Ascending aorta (tissue), 2 donors: ENCODE data around the gene SLC16A4. TPM values are rescaled to one million over a fixed set of nuclear protein-coding genes. Genes with fewer than 3 reads are reported as not detected.
A peak's percentile ranks its signal among the peaks of the same experiment; 100 is the strongest.
"Not testable (repeated sequence)": the region's sequence is repeated elsewhere in the genome, so short reads cannot be mapped to it uniquely, and the experiment has no call there.

Experiments used
- DNase-seq, 2 donors: peaks; one replicate each; pipeline ENCODE4 v3.0.0-alpha.2; 2019; ENCODE audit warnings: low spot score in 2 of 2
- H3K27ac ChIP-seq, 2 donors: fragments of 200-600 bp; sonication (generic); one replicate each; pipeline ENCODE4 v1.5.1; 2016 to 2017; ENCODE audit warnings: mild to moderate bottlenecking in 1 of 2
- H3K27me3 ChIP-seq: fragments of 200-600 bp; sonication (generic); one replicate; pipeline ENCODE4 v1.5.1; 2017
- H3K36me3 ChIP-seq, 2 donors: fragments of 200-600 bp; sonication (generic); one replicate each; pipeline ENCODE4 v1.5.1; 2016
- H3K4me1 ChIP-seq, 2 donors: fragments of 200-600 bp; sonication (generic); one replicate each; pipeline ENCODE4 v1.5.1; 2016 to 2017; ENCODE audit warnings: mild to moderate bottlenecking in 1 of 2
- H3K4me3 ChIP-seq, 2 donors: fragments of 200-600 bp; sonication (generic); one replicate each; pipeline ENCODE4 v1.5.1; 2016 to 2017; ENCODE audit warnings: mild to moderate bottlenecking in 1 of 2
- H3K9me3 ChIP-seq, 2 donors: fragments of 200-600 bp; sonication (generic); one replicate each; pipeline ENCODE4 v1.5.1; 2016
- CTCF ChIP-seq, 3 experiments: fragments of 200-600 bp in 2 of 3; fragments of 450-650 bp in 1 of 3; sonication (generic) in 2 of 3; IDR thresholded peaks; one replicate each; pipeline ENCODE4 v1.5.1; 2016 to 2019; ENCODE audit warnings: antibody characterized with exemption in 3 of 3, mild to moderate bottlenecking in 1 of 3, moderate library complexity in 1 of 3
- intact Hi-C: fragments of 100-400 bp; cut with DNase I; formaldehyde crosslinking; loops from one replicate; pipeline ENCODE4 v1.15.1; 2023
- total RNA-seq: library from RNA; depleted of rRNA; stranded (reverse); fragments of >200 nt; gene quantifications from one replicate; pipeline ENCODE4 v1.1.0, GENCODE V29; 2016

SLC16A4 gene
- total RNA-seq = 5.6 TPM

GRCh38 chr1:110390692-110391245 lies at the start of gene SLC16A4:
Gene SLC16A4 (minus strand): TSS chr1:110391026. CDS start chr1:110389323, 1,703 bp downstream.
- peak within 1 kb of the TSS; percentile 73 to 84 for H3K27ac ChIP-seq
- H3K27me3 ChIP-seq = no peaks in the 10 kb centered on the region
- DNase-seq = peak in 1 of 2 donors; percentile 76
- peaks cover 5 to 22% of the 10 kb centered on the region in 2 donors for H3K4me1 ChIP-seq
- H3K4me3 ChIP-seq = peak within 1 kb of the TSS; percentile 55 to 60
- H3K36me3 ChIP-seq = peaks cover 0 to 7% of the 10 kb centered on the region in 2 donors
- no peak for TF ChIP-seq CTCF (IDR thresholded peaks at IDR 0.05)
- intact Hi-C loops = loop anchor here (1.0 to 2.0 kb wide), 3 partner anchors 17 to 180 kb away; partner anchors contain the start of genes KCNC4, LAMTOR5 and RBM15
- H3K9me3 ChIP-seq = no peaks in the 10 kb centered on the region

DNA sequence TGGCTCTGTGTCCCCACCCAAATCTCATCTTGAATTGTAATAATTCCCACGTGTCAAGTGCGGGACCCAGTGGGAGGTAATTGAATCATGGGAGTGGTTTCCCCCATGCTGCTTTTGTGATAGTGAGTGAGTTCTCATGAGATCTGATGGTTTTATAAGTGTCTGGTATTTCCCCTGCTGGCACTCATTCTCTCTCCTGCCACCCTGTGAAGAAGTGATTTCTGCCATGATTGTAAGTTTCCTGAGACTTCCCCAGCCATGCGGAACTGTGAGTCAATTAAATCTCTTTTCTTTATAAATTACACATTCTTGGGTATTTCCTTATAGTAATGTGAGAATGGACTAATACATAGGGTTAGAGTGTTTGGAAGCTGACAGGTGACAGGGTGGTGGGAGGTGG lies 49.0 kb upstream of the SLC16A4 start:
- intact Hi-C loops = not testable (repeated sequence)

DNA sequence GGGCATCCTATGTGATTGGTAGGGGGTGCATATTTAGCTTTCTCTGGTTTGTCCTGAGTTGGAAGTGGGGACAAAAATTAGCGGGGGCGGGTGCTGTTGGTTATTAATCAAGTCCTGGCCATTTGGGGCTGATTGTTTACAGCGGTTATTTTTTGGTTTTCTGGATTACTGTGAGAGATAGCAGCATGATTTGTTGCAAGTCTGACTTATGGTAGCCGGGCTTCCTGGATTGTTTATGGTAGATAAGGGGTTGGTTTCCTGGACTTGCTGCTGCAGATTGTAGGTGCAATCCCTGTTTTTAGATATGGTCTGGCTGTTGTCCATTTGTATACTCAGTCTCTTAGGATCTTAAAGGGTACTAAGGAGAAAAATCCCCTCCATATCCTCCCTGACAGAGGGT lies 48.1 kb upstream of the SLC16A4 start:
- no peaks in the 10 kb centered on the region for H3K36me3 ChIP-seq
- no peaks in the 10 kb centered on the region for H3K4me1 ChIP-seq
- intact Hi-C loops = no loop called here
- no peak for DNase-seq
- no peaks in the 10 kb centered on the region for H3K9me3 ChIP-seq
- H3K27ac ChIP-seq = no peak overlapping the region
- no peaks in the 10 kb centered on the region for H3K27me3 ChIP-seq
- no peak overlapping the region for H3K4me3 ChIP-seq
- no peak for TF ChIP-seq CTCF (IDR thresholded peaks at IDR 0.05)

More for the DNA sequence above, 49.0 kb upstream of the SLC16A4 start:
- H3K4me1 ChIP-seq, DNase-seq, H3K9me3 ChIP-seq, H3K27me3 ChIP-seq, H3K27ac ChIP-seq, H3K4me3 ChIP-seq, H3K36me3 ChIP-seq: not testable (repeated sequence)

- intact Hi-C loops, H3K27ac ChIP-seq, DNase-seq, H3K9me3 ChIP-seq, H3K27me3 ChIP-seq, H3K36me3 ChIP-seq, H3K4me3 ChIP-seq, H3K4me1 ChIP-seq: not testable (repeated sequence)
Observed at GRCh38 chr1:110437645-110438299, 46.9 kb upstream of the SLC16A4 start.

GRCh38 chr1:110436635-110437034 lies 45.8 kb upstream of the SLC16A4 start:
- TF ChIP-seq CTCF (IDR thresholded peaks at IDR 0.05) = no peak
- Histone ChIP-seq H3K36me3 (no peaks in the 10 kb centered on the region), H3K4me3 (no peak overlapping the region), H3K4me1 (no peaks in the 10 kb centered on the region), H3K27me3 (no peaks in the 10 kb centered on the region), H3K27ac (no peak overlapping the region), H3K9me3 (no peaks in the 10 kb centered on the region)
- intact Hi-C loops = no loop called here
- DNase-seq = no peak

- intact Hi-C loops = no loop called here
- no peak for DNase-seq
- no peak overlapping the region for H3K4me3 ChIP-seq
Observed at GRCh38 chr1:110434946-110435345, 44.1 kb upstream of the SLC16A4 start.

More at GRCh38 chr1:110434946-110435345, 44.1 kb upstream of the SLC16A4 start:
- no peak for TF ChIP-seq CTCF (IDR thresholded peaks at IDR 0.05)
- Histone ChIP-seq H3K4me1 (no peaks in the 10 kb centered on the region), H3K9me3 (no peaks in the 10 kb centered on the region), H3K36me3 (no peaks in the 10 kb centered on the region), H3K27me3 (no peaks in the 10 kb centered on the region), H3K27ac (no peak overlapping the region)
